NCI-H2171 (cell line): ENCODE data around the gene METAP1D.
"Not testable (repeated sequence)": the region's sequence is repeated elsewhere in the genome, so short reads cannot be mapped to it uniquely, and the experiment has no call there.

Experiments
- DNase-seq: peaks from one replicate; lab custom pipeline; 2025; lab: John Stamatoyannopoulos, UW

METAP1D gene

GRCh38 chr2:172102391-172103359, 102.9 kb downstream of the METAP1D start, which contains the start of gene DLX2:
Gene DLX2 (minus strand): TSS chr2:172102900. CDS start chr2:172102538, 362 bp downstream.
- peak; percentile 92 for DNase-seq

GRCh38 chr2:172103471-172104272, 103.9 kb downstream of the METAP1D start:
- peak; percentile 17 for DNase-seq

GRCh38 chr2:172105471-172106107, 105.8 kb downstream of the METAP1D start:
- DNase-seq: no peak

GRCh38 chr2:172106108-172106961, 106.6 kb downstream of the METAP1D start:
- DNase-seq: no peak

- no peak for DNase-seq
Measured at GRCh38 chr2:172107690-172108586, 108.2 kb downstream of the METAP1D start.

GRCh38 chr2:172108587-172108930, 108.8 kb downstream of the METAP1D start:
- no peak for DNase-seq

GRCh38 chr2:172109256-172109987, 109.7 kb downstream of the METAP1D start:
- no peak for DNase-seq

- no peak for DNase-seq
Measured at GRCh38 chr2:172109988-172110811, 110.4 kb downstream of the METAP1D start.

- no peak for DNase-seq
Measured at GRCh38 chr2:172113617-172114016, 113.9 kb downstream of the METAP1D start.

- DNase-seq: not testable (repeated sequence)
Measured at GRCh38 chr2:172114176-172114575, 114.4 kb downstream of the METAP1D start.

- DNase-seq: no peak
Measured at GRCh38 chr2:172114579-172114978, 114.8 kb downstream of the METAP1D start.

GRCh38 chr2:172116107-172116506, 116.4 kb downstream of the METAP1D start:
- no peak for DNase-seq

GRCh38 chr2:172119089-172119488, 119.3 kb downstream of the METAP1D start:
- DNase-seq: no peak

- DNase-seq: no peak
Measured at GRCh38 chr2:172120118-172120517, 120.4 kb downstream of the METAP1D start.

GRCh38 chr2:172128484-172128883, 128.7 kb downstream of the METAP1D start:
- DNase-seq: no peak

- no peak for DNase-seq
Measured at GRCh38 chr2:172129404-172129803, 129.7 kb downstream of the METAP1D start.
